GM21529 (cell line): Measurements from ENCODE around the gene LPP.

Experiments
- ATAC-seq: cut with Tn5 transposase; IDR thresholded peaks from one replicate; pipeline ENCODE4 v1.9.1; 2021; ENCODE audit not compliant: unreplicated experiment

LPP gene

DNA sequence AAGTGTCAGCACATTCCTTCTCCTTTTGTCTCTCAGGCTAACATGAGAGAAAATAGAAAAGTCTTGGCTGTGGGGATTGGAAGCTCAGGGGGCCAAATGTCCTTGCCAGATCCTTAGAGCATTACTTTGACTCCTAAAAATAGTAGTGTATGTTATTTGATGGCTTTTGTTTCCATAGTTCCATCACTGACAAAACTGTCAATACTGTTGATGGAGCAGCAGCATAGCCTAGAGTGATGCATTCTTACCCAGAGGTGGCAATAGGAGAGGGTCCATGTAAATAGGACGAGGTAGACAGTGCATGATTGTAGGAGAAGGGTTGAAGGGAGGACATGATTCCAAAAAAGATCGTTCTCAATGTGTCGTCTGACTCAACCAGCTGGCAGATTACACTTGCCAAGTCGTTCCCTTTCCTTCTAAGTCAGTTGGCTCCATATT is 735.1 kb downstream of the LPP start:
- no peak for ATAC-seq

- no peak for ATAC-seq
Measured at GRCh38 chr3:188890572-188891270, 736.8 kb downstream of the LPP start.

DNA sequence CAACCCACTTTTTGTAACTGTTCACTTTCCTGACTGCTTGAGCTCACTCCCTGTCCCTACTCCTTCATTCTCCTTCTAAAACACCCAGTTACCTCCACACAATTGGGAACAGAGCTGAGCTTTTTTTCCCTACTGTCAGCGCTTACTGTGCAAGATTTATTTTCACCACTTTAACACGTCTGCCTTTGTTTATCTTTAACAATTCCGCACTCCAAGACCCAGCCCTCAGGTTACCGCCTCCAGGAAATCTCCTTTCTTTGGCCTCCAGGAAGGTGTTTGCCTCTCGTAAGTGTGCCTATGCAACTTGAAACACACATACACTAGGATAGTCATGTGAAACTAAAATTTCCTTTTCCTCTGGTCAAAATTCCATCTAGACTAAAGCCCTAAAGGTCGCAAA is 745.9 kb downstream of the LPP start:
- no peak for ATAC-seq

GRCh38 chr3:188900421-188900951 is 746.5 kb downstream of the LPP start:
- no peak for ATAC-seq

GRCh38 chr3:188901126-188901525 is 747.2 kb downstream of the LPP start:
- ATAC-seq = no peak

DNA sequence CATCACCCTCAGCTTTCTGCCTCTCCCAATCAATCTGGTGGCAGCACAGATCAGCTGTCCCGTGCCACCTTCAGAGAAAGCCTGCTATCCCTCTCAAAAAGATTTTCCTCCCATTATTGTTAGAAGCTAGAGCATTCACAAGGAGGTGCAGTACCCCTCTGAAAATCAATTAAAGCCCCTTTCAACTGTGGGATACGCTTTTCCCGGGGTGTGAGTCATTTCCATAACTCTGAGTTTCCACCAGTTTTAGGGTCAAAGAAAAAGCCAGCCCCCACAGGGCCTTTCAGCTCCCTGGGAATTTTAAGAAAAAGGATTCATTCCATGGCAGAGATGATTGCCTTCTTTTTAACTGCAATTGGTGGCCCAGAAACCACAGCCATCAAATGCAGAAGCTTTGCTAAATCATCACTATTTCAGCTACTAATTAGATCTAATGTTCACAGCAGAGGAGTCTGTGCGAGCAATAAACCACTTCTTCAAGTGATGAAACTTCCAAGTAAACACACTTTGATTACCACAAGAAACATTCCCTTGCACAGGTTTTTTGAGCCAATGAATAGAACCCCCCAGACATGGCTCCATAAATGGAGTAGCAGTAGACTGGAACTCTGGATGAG is 747.8 kb downstream of the LPP start:
- no peak for ATAC-seq

- no peak for ATAC-seq
Measured at GRCh38 chr3:188904670-188905069, 750.7 kb downstream of the LPP start.

- no peak for ATAC-seq
Measured at GRCh38 chr3:188905547-188905946, 751.6 kb downstream of the LPP start.

DNA sequence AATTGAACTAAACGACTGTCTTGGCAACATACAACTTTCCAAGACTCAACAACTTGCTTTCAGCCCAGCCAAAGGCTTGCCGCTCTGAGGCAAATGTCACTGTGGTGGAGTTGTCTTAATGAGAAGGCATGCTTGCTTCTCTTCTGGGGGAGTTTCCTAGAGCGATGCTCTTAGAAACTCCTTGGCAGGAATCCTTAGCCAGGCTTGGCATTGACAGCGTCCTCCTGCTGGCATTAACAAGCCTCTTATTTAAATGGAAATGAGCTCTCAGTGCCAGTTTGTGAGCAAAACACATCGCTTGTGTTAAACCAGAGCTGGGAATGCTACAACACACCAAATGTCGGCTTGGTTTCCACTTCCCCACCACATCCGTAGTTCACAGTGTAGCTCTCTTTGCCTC is 752.3 kb downstream of the LPP start:
- no peak for ATAC-seq

GRCh38 chr3:188908002-188908850 is 754.3 kb downstream of the LPP start:
- no peak for ATAC-seq

- ATAC-seq = no peak
Measured at GRCh38 chr3:188911026-188911850, 757.3 kb downstream of the LPP start.

- ATAC-seq = no peak
Measured at GRCh38 chr3:188913084-188913483, 759.1 kb downstream of the LPP start.

GRCh38 chr3:188914552-188914951 is 760.6 kb downstream of the LPP start:
- ATAC-seq = peak; percentile 63

GRCh38 chr3:188915127-188915526 is 761.2 kb downstream of the LPP start:
- ATAC-seq = no peak

GRCh38 chr3:188916934-188917401 is 763.0 kb downstream of the LPP start:
- ATAC-seq = peak; percentile 71

- no peak for ATAC-seq
Measured at GRCh38 chr3:188918093-188918492, 764.1 kb downstream of the LPP start.

- no peak for ATAC-seq
Measured at GRCh38 chr3:188923671-188924070, 769.7 kb downstream of the LPP start.

- ATAC-seq = no peak
Measured at GRCh38 chr3:188925376-188925775, 771.4 kb downstream of the LPP start.

GRCh38 chr3:188926111-188926510 is 772.2 kb downstream of the LPP start:
- no peak for ATAC-seq

- ATAC-seq = no peak
Measured at GRCh38 chr3:188926741-188927511, 773.0 kb downstream of the LPP start.
